ENCODE results near the gene SELENOO.
"Not testable (repeated sequence)": the region's sequence is repeated elsewhere in the genome, so short reads cannot be mapped to it uniquely, and the experiment has no call there.

SELENOO gene

GRCh38 chr22:50201191-50202129, 649 bp downstream of the SELENOO start:
- DNase-seq = no peak

DNA sequence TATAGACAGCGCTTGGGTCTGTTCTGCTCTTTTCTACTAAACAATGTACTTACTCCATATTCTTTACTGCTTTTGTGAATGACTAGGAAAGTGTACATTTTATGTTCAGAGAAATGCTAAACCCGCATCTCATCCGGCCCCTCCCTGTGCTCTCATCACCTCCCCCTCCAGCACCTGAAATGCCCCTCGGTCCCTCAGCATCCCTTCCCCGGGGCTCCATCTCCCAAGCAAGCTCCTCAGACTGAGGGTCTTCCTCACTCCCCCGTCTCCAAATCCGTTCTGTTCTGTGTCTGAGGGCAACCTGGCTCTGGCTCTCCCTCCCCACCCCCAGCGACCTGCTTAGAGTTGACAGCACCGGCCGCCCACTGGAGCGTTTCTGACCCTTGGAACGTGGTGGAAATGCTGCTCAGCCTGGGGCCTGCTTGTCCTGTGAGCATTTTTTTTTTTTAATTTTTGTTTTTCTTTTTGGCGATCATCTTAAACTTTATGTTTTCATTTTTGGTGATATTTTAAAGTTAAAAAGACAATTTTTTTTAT, 1.4 kb downstream of the SELENOO start:
- DNase-seq = no peak

GRCh38 chr22:50203288-50203687, 2.5 kb downstream of the SELENOO start:
- DNase-seq = no peak

GRCh38 chr22:50204571-50204970, 3.8 kb downstream of the SELENOO start:
- no peak for DNase-seq

- not testable (repeated sequence) for DNase-seq
Observed at GRCh38 chr22:50204998-50205397, 4.2 kb downstream of the SELENOO start.

DNA sequence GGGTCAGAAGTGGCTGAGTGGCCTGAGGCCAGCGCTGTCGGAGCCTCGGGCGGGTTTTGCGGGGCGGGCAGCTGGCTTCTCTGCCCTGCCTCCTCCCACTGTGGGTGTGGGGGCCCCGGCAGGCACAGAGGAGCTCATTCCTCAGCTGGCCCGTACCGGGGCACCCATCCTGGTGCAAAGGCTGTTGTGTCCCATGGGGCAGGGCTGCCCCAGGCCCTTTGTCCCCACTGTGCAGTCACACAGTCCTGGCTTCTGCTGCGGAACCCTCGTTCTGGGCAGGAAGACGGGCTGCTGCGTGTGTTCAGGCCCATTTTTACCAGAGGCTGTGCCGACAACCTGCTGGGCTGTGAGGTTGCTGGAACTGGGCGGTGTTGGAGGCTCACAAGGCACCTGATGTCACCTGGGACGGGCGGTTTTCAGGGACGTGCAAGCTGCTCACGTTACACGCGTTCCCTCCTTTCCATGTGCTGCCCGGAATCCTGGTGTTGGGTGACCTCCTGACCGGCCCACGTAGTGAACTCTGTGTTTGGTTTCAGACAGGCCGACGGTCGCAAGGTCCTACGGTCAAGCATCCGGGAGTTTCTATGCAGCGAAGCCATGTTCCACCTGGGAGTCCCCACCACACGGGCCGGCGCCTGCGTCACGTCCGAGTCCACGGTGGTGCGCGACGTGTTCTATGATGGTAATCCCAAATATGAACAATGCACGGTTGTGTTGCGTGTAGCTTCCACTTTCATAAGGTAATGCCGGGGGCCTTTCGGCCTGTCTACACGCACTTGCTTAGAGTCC, 5.2 kb downstream of the SELENOO start:
- DNase-seq = no peak

DNA sequence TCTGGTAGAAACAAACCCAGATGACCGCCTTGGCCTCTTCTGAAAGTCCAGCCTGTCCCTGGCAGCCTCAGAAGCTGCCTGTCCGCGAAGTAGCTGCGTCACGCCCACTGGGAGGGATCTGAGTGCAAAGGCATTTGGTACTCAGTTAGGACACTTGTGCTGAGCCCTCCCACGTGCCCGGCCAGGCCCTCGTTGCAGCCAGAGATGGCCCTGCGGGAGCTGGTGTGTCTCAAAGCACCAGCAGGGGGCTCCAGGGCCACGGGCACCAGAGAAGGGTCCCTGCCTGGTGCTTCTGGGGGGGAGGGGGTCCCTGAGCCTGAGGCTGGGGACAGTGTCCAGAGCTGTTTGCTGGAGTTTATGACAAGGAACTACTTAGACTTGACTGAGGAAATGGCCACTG, 5.8 kb downstream of the SELENOO start:
- peak; percentile 47 for DNase-seq

DNA sequence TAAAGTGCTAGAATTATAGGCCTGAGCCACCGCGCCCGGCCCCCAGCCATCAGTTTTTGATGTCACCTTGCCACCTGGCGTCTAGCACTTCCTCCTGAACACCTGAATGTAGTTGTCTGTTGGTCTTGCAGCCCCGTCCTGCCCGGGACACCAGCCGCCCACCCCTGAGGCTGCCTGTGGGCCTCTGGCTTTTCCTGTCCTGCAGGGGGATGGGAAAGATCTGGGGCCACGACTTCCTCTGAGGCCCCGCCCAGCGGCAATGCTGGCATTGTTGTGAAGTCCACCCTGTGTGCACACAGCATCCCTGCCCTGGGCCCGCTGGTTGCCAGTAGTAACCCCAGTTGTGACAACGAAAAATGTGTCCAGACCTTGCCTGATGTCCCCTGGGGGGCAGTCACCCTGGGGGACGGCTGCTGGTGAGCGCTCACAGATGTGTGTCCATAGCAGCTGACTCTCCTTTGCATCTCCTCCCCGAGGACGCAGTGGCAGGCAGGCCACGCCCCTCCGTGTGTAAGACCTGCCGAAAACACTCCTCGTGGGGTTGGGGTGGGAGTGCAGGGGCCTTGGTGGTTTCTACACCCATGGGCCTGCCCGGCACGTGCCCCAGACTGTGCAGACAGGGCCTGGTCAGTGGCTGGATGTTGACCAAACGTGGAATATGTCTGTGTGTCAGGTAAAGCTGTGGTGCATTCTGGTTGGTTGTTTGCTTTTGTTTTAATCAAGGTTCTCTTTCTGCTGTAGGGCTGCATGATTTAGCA, 6.8 kb downstream of the SELENOO start:
- DNase-seq = no peak

DNA sequence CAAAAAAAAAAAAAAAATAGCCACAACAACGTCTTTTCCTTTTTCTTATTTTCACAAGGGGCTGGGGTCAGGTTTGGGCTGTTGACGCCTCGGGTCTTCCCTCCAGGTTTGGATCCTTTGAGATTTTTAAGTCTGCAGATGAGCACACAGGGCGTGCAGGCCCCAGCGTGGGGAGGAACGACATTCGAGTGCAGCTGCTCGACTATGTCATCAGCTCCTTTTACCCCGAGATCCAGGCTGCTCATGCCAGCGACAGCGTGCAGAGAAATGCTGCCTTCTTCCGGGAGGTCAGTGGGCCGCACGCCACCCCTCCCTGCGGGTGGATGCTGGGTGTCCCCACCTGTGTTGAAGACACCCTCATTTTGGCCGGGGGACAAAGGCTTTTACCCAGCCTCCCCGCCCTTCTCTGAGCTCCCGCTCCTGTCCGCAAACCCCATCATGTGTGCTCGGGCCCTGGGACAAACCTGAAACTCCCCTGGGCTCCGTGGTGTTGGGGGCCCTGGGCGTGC, 7.7 kb downstream of the SELENOO start:
- no peak for DNase-seq

- no peak for DNase-seq
Observed at GRCh38 chr22:50208939-50209892, 8.4 kb downstream of the SELENOO start.

GRCh38 chr22:50209893-50210292, 9.1 kb downstream of the SELENOO start:
- DNase-seq = peak; percentile 65

DNA sequence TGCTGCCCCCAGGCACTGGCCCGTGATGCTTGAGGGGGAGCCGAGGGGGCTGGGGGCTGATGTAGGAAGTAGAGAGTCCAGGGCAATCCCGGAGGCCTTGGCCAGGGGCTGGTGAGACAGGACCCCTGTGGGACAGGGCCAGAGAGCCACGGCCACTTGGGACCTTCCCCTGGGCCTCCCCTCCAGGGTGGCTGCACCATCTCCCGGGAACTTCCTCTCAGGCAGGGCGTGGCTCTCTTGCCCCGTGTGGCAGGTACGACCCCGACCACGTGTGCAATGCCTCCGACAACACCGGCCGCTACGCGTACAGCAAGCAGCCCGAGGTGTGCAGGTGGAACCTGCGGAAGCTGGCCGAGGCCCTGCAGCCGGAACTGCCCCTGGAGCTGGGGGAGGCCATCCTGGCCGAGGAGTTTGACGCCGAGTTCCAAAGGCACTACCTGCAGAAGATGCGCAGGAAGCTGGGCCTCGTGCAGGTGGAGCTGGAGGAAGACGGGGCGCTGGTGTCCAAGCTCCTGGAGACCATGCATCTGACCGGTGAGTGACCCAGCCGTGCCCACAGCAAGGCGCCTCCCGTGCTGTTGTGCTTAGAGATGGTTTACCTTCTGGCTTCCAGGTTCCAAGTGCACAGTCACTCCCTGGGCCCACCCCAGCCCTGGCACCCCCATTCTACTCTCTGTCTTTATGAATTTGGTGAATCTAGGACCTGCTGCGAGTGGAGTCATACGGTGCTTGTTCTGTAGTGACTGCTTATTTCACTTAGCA, 9.7 kb downstream of the SELENOO start:
- DNase-seq = no peak

DNA sequence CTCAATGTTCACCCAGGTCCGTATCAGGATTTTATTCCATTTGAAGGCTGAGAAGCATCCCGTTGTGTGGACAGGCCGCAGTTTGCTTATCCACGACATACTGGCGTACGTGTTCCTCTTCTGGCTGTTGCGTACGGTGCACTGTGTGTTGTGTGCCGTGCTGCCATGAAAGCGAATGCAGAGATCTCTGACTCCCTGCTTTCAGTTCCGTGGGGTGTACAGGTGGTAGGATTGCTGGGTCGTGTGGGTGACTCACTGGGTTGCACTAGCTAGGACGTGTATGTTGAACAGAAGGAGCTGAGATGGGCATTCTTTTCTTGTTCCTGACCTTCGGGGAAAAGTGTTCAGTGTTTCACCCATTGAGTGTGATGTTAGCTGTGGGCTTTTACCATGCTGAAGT, 10.3 kb downstream of the SELENOO start:
- DNase-seq = no peak

DNA sequence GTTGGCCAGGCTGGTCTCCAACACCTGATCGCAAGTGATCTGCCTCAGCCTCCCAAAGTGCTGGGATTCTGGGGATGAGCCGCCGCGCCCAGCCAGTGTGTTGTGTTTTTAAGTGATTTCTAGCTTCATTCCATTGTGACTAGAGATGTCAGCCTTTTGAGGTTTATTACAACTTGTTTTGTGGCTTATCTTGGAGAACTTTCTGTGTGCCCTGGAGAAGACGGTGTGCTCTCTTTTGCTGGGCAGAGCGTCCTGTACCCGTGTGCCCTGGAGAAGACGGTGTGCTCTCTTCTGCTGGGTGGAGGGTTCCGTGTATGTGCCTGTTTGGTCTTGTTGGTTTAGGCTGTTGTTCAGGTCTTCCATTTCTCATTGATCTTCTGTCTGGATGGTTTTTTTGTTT, 12.5 kb downstream of the SELENOO start:
- DNase-seq = no peak

- DNase-seq = no peak
Observed at GRCh38 chr22:50215297-50216054, 14.7 kb downstream of the SELENOO start.

GRCh38 chr22:50216055-50216683, 15.4 kb downstream of the SELENOO start:
- no peak for DNase-seq

- DNase-seq = no peak
Observed at GRCh38 chr22:50216684-50217520, 16.1 kb downstream of the SELENOO start.

DNA sequence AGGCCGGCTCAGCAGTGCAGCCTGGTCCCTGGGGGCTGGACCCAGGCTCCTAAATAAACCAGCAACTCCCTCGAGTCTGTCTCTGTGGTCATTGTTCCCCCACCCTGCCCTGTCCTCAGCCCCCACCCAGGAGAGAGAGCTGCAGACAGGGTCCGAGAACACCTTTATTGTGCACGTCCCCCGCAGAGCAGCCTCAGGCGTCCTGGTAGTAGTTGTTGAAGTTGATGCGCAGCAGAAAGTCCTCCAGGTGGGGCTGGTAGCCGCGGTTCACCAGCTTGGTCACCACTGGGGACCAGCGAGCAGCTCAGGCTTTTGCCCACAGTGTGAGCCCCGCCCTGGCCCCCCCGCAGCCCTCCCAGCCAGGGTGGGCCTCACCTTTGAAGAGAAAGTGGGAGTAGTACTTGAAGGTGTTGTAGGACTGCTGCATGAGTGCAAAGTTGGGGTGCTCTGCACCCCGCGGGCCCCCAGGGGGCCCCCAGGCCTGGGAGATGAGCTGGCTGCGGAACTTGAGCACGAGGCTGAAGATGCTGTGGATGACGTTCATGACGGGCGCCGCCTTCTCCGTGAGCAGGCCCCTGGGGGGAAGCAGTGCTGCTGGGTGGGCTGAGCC, 16.8 kb downstream of the SELENOO start:
- no peak for DNase-seq
